CD4-positive, alpha-beta T cell treated with Interleukin-17A for 1 hour (primary cell): ENCODE results near the gene CHST10.
"Not testable (repeated sequence)": the region's sequence is repeated elsewhere in the genome, so short reads cannot be mapped to it uniquely, and the experiment has no call there.

Experiments used
- DNase-seq: peaks from one replicate; pipeline ENCODE4 v3.0.0-alpha.2; 2020

CHST10 gene, protein sequence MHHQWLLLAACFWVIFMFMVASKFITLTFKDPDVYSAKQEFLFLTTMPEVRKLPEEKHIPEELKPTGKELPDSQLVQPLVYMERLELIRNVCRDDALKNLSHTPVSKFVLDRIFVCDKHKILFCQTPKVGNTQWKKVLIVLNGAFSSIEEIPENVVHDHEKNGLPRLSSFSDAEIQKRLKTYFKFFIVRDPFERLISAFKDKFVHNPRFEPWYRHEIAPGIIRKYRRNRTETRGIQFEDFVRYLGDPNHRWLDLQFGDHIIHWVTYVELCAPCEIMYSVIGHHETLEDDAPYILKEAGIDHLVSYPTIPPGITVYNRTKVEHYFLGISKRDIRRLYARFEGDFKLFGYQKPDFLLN

DNA sequence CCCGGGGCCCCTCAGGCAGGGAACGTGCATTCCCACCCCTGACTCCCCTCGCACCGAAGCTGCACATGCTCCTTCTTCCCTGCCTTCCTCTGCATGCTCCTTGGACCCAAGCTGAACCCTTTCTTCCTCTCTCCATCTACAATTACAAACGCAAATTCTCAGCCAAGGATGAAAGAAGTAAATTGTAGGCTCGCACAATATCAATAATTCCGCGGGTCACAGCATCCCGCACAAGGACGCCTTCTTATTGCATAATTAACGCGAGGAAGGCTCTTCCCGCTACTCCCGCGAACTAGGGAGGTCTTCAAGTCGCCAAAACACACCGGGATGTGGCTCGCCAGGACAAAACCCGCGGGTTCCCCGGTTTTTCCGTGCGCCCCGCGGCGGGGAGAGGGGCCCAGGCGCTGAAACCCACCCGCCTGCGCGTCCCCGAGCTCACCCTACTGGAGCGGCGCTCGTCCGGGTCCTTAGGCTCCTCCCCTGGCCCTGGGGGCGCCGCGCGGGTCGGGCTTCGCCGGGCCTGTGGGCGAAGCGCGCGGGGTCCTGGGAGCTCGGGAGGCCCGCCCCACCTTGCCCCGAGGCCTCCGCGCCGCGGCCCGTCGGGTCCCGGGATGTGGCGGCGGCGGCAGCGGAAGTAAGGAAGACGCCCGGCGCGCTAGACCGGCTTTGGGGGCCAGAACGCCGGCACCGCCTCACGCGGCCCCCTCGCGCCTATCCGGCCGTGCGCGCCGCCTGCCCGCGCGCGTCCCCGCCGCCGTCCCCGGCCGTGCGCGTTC is at the start of gene CHST10:
TSS of gene CHST10 (minus strand) at position 734 of the 776 bp plus-strand sequence. CDS start 10,993 bp downstream, outside the sequence.
- DNase-seq = peak; percentile 36

DNA sequence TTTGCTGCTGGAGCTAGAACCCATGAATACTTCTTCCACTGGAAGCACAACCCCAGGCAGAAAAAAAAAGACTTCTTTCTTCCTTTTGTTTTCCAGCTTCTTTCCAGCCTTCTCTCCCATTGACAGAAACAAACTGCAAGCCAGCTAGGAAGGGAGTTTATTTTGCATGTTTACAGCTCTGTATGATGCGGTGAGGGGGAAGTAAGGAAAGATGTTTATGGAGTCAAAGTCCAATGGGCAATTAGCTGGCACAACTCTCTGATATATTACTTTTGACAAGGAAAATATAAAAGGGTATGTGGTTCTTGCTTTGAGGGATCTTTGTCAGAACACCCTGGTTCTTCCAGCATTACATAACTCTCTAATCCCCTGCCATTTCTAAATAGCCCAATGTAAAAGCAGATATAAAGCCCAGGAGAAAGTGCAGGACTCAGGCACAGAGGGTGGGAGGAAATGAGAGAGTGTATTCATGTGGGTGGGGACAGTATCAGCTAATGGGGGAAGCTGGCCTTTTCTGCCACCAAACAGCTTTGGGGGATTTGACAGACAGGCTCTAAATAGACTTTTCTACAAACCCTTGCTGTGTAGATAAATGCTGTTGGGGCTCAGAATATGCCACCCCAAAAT is 43.5 kb upstream of the CHST10 start:
- DNase-seq = no peak

GRCh38 chr2:100456357-100456756 is 38.9 kb upstream of the CHST10 start:
- DNase-seq = not testable (repeated sequence)

GRCh38 chr2:100453853-100454252 is 36.4 kb upstream of the CHST10 start:
- no peak for DNase-seq

DNA sequence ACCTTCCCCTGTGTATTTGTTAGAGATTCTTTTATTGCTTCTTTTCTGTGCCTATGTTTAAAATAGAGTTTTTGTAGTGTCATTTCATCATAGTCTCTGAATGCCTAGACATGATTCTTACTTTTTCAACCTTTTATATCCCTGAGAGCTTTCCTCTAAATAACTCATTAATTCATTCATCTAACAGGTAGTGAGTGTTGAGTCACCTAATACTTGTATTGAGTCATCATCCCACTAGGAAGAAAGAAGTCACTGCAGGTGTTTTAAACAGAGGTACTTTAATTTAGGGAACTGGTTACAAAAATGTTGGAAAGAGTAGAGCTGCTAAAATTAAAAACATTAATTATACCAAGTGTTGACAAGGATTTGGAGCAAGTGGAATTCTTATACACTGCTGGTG is 34.3 kb upstream of the CHST10 start:
- DNase-seq = no peak

GRCh38 chr2:100451092-100451491 is 33.6 kb upstream of the CHST10 start:
- no peak for DNase-seq

DNA sequence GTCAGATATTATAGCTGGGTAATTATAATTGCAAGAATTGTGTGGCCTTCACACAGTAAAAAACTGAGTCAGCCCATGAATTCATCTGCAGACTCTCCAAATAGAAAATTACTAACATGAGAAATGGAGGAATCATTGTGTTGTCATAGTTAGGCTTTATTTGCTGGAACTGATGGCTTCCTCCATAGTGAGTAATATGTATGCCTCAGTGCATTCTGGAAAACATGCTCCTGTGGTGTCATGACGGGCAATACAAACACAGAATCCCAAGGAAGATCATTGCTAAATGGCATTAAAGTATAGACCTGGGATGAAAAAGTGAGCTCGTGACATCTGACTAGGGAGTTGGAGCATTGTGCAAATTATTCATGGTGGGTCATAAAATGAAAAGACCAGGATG is 29.2 kb upstream of the CHST10 start:
- no peak for DNase-seq

DNA sequence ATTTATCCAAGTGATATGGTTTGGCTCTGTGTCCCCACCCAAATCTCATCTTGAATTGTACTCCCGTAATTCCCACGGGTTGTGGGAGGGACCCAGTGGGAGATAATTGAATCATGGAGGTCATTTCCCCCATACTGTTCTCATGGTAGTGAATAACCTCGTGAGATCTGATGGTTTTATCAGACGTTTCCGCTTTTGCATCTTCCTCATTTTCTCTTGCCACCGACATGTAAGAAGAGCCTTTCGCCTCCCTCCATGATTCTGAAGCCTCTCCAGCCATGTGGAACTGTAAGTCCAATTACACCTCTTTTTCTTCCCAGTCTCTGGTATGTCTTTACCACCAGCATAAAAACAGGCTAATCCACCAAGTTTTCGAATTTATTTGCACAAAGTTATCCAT is 20.3 kb upstream of the CHST10 start:
- DNase-seq = no peak

GRCh38 chr2:100429726-100430125 is 12.3 kb upstream of the CHST10 start:
- DNase-seq = no peak

- DNase-seq = peak; percentile 56
These were observed 10.3 kb upstream of the CHST10 start for GRCh38 chr2:100427627-100428258.

- DNase-seq = no peak
These were observed 9.6 kb upstream of the CHST10 start for GRCh38 chr2:100427111-100427510.

DNA sequence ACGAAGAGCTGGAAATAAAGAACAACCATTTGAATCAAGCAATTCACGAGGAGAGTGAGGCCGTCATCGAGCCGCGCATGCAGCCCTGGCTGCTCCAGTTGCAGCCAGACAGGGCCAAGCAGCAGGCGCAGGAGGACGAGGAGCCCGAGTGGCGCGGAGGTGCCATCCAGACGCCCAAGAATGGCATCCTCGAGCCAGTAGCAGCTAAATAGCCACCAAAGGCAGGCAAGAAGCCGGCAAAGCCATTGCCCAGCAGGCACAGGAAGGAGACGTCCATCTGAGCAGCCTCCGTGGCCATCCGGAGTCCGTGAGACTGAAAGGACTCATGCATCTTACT is 8.9 kb upstream of the CHST10 start:
- no peak for DNase-seq

- no peak for DNase-seq
These were observed 8.3 kb upstream of the CHST10 start for GRCh38 chr2:100425573-100426383.

DNA sequence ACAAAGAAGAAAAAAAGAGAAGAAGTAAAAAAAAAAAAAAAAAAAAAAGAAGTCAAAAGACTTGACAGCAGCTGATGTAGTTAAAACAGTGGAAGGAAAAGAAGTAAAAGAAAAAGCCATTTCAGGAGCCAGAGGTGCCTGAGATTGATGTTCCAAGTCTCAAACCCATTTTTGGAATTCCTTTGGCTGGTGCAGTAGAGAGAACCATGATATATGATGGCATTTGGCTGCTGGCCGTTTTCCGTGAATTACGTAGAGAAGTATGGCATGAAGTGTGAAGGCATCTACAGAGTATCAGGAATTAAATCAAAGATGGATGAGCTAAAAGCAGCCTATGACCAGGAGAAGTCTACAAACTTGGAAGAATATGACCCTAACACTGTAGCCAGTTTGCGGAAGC is 7.6 kb upstream of the CHST10 start:
- no peak for DNase-seq

DNA sequence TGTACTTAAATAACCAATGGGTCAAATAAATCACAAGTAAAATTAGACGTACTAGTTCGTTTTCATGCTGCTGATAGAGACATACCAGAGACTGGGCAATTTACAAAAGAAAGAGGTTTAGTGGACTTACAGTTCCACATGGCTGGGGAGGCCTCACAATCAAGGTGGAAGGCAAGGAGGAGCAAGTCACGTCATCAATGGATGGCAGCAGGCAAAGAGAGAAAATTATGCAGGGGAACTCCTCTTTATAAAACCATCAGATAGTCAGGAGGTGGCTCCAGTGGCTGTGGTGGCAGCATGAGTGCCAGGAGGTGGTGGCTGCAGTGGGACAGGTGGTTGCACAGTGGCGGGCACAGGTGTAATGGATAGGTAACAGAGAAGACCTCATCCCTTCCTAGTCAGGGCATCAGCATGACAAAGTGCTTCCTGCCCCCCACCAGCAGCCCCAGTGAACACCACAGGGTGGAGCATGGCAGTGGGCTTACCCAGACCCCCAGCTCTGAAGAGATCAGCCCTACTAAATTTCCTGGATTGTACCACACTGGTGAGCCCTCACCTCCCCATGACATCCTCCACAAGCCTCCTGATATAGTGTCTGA is 6.9 kb upstream of the CHST10 start:
- no peak for DNase-seq

GRCh38 chr2:100423631-100424030 is 6.2 kb upstream of the CHST10 start:
- no peak for DNase-seq

DNA sequence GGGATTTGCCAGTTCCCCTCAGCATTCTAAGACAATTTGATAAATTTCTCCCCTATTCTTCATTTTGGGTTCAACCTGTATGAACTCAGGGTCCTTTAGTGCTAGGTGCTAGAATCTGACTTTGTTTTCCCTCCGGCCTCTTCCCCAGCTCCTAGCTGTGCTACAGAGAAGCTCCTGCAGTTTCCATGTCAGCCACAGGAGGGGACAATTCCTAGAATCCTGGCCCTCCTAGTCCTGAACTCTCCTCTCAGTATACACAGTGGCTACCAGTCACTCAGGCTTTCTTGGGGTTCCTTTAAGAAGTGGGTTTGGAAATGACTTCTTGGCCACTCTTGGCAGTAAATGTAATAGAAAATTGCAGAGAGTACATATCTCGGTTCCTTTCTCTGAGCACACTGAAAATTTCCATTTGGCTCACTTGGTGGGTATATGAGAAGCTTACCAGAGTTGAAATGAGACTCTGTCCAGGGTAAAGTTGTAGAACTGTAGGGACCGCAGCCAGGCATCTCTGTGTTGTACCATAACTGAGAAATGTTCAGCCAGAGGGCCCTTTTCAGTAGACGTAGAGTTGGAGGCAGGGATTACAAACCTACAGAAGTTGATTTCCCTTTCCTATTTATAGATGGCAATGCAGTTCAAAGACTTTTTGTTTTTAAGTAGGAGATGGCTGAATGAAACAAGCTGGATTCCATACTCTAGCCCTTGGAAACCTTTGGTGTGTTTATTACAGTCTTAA is 5.0 kb upstream of the CHST10 start:
- DNase-seq = no peak

DNA sequence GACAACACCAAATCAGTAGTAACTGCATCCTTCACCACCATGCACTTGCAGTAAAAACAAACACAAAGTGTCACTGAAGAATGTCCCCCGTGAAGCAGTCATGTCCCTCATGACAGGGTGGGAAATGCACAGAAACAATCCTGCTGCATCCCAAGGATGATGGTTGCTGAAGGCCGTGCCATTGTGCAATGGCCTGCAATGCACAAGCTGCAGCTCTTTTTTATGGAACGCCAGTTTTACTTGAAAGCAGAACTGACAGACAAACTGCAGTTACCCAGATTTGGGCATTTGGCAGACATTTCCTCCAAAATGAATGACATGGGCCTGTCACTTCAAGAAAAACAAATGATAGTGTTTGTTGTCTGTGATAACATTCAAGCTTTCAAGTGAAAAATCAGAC is 2.4 kb upstream of the CHST10 start:
- no peak for DNase-seq

- DNase-seq = no peak
These were observed 1.0 kb upstream of the CHST10 start for GRCh38 chr2:100418406-100418962.

GRCh38 chr2:100417711-100418124 is 250 bp upstream of the CHST10 start:
- no peak for DNase-seq

GRCh38 chr2:100416397-100416934 is 1.0 kb downstream of the CHST10 start:
- no peak for DNase-seq
